GM19239 (cell line): ENCODE results near the gene C1QTNF5.

Source experiments
- DNase-seq: peaks from one replicate; pipeline ENCODE4 v3.0.0; 2011; ENCODE audit warnings: low spot score; ENCODE audit not compliant: insufficient read length
- FAIRE-seq: peaks from 2 replicates; lab custom pipeline; 2011; peaks lifted over from hg19 to GRCh38; lab: Jason Lieb, UNC

Gene C1QTNF5

DNA sequence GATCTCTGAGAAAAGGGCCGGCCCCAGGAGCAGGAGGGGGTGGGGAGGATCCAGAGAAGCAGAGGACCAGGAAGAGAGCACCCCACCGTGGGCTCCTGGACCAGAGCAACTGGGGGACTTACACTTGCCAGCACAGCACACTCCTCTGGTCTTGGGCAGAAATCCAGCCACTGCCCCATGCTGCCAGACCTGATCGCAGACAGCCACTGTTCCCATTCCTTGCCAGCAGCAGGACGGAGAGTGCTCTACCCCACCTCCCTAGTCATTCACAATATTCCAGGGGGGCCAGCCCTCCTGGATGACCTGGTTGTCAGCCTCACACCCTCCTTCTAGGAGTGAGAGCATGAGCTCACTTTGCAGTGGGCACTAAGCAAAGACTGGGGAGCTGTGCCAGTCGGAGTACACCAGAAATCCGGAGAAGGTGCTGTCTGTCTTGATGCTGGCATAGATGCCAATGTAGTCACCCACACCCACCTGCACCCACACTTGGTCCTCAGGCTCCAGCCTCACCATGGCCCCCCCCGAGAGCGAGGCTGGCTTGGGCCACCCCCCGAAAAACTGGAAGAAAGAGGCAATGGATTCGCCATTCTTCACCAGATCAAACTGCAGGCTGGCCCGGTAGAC lies 1.6 kb downstream of the C1QTNF5 start:
- DNase-seq (no peak), FAIRE-seq (no peak)

DNA sequence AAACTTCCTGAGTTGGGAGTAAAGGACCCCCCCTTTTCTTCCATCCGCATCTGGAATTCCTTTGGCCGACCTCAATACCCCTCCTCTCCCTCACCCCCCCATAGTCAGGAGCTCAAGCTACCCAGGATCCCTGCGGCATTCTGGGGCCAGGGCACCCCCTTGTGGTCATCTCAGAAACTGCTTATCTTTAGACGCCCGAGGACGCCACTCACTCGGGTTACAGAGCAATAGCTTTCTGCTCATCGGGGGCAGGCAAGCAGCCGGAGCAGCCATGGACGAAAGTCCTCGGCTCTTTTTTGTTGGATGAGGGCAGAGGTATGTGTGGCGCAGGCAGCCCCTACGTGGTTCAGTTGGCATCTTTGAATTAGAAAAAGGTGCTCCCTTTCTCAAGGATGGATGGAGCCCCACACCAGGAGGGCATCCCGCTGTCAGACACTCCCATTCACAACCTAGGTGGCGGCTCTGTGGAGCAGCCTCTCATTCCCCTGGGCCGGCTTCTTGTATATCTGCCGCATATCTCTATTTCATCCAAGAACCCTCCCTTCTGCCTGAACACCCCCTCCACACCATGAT lies 2.3 kb downstream of the C1QTNF5 start:
- peak; percentile 21 for FAIRE-seq

DNA sequence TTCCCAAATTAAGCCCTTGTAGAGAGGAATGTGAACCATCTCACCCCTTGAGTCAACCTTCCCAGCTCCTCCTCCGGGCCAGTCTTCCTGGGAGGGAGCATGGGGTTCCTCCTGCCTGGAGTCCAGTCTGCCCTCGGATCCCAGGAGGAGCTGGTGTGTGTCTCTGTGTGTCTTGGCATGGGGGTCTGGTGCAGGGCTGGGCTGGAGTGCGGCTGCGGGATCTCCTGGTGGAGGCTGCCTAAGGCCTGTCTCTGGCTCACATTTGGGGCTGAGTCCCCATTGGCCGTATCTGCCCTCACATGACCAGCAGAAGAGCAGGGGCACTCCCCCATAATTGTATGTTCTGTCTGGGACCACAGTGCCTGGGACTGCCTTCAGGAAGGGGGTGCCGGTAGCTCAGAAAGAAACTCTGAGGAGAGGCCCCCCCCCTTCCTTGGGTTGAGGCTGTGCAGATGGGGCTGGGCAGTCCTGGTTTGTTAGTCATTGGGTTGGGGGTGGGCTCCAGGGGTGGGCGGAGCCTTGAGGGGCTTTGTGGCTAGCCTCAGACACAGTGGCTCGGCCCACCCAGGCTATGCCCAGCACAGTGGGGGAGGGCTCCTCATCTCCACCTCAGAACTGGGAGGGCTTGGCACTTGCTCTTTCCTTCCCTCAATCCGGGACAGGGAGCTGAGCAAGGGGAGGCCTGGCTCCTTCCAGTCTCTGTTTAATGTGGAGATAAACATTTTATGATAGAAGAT lies 2.9 kb downstream of the C1QTNF5 start:
- DNase-seq: no peak
- FAIRE-seq: no peak

More for the DNA sequence above, 2.3 kb downstream of the C1QTNF5 start:
- peak; percentile 79 for DNase-seq

DNA sequence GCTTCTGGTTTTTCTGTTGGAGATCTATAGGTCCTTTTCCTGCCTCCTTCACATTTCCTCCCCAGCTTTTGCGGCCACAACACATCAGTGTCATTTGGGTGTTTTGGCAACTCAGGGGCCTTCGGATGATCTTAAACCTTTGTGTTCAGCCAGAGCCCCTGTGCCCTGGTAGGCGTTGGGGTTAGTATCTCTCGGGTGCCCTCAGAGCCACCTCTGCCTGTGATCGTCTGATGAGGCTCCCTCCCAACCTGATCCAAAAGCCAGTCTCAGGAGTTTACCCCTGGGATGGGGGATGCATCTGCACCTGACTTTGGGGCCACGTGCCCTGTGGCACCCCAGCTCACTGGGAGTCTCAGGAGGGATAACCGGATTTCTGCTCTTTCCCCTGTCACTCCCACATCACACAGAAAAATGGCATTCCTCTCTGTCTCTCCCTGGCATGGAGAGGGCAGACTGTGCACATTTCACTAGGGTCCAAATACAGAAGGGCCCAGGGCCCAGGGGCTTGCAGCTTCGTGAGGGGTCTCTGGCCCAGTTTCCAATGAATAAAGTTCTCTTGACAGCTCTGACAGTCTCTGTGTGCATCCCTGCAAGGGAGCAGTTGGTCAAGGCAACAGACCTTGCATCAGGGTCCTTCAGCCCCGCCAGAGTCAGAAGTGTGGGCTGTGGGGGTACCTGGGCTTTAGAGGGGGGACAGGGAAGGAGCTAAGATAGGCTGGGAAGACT lies 3.8 kb downstream of the C1QTNF5 start:
- DNase-seq (no peak), FAIRE-seq (no peak)

DNA sequence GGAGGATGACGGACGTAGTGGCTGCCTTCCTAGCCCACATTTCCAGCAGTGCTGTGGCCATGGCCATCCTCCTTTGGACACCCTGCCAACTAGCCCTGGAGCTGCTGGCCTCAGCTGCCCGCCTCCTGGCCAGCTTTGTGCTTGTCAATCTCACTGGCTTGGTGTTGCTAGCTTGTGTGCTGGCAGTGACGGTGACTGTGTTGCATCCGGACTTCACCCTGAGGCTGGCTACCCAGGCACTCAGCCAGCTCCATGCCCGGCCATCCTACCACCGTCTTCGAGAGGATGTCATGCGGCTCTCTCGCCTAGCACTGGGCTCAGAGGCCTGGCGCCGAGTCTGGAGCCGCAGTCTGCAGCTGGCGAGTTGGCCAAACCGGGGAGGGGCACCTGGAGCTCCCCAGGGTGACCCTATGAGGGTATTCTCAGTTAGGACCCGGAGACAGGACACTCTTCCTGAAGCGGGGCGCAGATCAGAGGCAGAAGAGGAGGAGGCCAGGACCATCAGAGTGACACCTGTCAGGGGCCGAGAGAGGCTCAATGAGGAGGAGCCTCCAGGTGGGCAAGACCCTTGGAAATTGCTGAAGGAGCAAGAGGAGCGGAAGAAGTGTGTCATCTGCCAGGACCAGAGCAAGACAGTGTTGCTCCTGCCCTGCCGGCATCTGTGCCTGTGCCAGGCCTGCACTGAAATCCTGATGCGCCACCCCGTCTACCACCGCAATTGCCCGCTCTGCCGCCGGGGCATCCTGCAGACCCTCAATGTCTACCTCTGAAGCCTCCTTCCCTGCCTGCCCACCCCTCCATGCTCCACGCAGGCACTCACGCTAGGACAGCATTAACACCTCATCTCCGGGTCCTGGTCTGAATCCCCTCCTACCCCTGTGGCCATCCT lies 4.8 kb downstream of the C1QTNF5 start:
- DNase-seq (no peak), FAIRE-seq (no peak)

DNA sequence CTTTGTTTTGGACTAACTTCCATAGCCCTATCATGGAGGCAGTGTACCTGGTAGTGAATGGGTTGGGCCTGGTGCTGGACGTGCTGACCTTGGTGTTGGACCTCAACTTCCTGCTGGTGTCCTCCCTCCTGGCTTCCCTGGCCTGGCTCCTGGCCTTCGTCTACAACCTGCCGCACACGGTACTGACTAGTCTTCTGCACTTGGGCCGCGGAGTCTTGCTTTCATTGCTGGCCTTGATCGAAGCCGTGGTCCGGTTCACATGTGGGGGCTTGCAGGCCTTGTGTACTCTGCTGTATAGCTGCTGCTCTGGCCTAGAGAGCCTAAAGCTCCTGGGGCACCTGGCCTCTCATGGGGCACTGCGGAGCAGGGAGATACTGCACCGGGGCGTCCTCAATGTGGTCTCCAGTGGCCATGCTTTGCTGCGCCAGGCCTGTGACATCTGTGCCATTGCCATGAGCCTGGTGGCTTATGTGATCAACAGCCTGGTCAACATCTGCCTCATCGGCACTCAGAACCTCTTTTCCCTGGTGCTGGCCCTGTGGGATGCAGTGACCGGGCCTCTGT lies 5.5 kb downstream of the C1QTNF5 start:
- DNase-seq: no peak

GRCh38 chr11:119334174-119334930 lies 6.3 kb downstream of the C1QTNF5 start, which contains the start of gene RNF26:
Gene RNF26, plus strand, starts transcription at chr11:119334527. Its CDS starts 596 bp downstream, at chr11:119335123.
- FAIRE-seq (peak; percentile 100), DNase-seq (peak; percentile 98)

More for the DNA sequence above, 5.5 kb downstream of the C1QTNF5 start:
- FAIRE-seq: no peak

- FAIRE-seq: no peak
- DNase-seq: no peak
These were observed 8.4 kb downstream of the C1QTNF5 start for GRCh38 chr11:119332111-119332765.

GRCh38 chr11:119330237-119330636 lies 10.4 kb downstream of the C1QTNF5 start:
- FAIRE-seq (no peak), DNase-seq (no peak)

DNA sequence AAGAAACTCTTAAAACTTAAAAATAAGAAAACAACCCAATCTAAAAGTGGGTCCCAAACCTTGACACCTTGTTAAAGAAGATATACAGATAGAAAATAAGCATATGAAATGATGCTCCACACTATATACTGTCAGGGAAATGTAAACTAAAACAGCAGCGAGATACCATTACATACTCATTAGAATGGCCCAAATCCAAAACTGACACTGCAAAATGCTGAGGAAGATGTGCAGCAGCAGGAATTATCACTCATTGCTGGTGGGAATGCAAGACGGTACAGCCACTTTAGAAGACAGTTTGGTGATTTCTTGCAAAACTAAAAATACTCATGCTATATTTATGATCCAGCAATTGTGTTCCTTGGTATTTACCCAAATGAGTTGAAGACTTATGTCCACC lies 11.4 kb downstream of the C1QTNF5 start:
- DNase-seq (no peak), FAIRE-seq (no peak)

DNA sequence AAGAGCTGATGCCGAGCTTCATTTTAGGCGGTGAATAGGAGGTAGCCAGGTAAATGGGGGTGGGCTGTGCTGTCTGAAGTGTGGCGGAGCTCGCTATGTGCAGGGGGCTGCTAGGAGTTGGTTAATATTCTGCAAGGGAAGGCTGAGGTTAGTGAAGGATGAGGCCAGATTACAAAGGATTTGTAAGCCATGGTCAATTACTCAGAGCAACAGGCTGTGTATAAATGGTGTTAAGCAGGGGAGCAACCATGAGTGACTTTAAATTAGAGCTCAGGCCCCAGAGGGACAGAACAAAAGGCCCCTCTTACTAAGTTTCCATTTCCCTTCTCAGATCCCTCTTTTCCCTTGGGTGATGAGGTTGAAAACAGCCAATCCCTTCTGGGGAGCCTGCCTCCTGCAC lies 16.5 kb downstream of the C1QTNF5 start:
- FAIRE-seq (no peak), DNase-seq (no peak)

DNA sequence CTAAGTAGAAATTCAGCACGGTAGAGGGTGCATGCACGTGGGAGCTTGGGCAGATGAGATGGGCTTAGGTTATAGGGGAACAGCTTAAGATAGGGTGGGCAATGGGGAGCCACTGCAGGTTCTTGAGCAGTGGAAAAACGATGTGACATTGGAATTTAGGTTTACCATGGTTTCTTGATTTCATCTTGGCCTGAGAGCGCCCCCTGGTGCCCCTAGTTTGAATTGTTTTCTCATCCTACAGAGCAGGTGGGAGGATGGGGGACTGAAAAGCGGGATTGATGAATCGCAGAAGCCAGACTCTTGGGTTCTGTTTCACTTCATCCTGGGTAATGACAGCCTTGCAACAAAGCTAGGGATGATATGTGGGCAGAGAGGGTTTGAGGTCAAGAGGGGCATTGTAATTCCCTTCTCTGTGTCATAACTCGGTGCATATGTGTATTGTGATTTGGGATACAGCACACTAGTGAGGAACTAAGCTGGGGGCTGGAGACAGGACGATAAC lies 17.1 kb downstream of the C1QTNF5 start:
- no peak for DNase-seq
- FAIRE-seq: peak; percentile 82

DNA sequence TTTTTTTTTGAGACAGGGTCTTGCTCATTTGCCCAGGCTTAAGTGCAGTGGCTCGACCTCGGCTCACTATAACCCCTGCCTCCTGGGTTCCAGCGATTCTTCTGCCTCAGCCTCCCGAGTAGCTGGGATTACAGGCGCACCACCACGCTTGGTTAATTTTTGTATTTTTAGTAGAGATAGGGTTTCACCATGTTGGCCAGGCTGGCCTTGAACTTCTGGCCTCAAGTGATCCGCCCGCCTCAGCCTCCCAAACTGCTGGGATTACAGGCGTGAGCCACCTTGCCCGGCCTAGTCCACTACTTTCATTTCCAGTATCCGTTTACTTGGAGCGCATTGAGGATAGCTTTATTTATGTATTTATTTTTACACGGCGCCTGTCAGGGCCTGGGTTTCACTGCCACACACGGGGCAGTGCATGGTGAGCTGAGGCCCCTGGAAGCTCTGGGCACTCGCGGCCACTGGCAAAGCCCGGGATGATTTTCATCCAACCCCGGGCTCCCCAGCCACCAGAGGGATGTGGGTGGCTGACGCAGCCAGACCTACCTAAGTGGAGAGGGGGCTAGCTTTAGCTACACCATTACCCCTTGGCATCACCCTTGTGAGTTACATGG lies 17.7 kb downstream of the C1QTNF5 start:
- DNase-seq (no peak), FAIRE-seq (no peak)

DNA sequence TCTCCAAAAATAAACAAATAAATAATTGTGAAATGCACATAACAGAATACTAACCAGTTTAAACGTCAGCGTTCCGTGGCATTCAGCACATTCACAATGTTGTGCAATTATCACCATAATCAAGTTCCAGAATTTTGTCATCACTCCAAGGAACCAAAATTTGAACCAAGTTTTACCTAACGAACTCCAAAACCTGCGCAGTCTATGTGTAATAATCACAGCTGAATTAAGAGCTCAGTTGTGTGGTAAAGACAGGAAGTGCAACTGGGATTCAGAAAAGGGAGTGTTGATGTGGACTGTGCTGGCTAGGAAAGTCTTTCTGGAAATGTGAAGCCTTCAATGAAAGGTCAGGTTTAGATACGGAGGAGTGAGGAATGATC lies 18.3 kb downstream of the C1QTNF5 start:
- DNase-seq: no peak
- no peak for FAIRE-seq

DNA sequence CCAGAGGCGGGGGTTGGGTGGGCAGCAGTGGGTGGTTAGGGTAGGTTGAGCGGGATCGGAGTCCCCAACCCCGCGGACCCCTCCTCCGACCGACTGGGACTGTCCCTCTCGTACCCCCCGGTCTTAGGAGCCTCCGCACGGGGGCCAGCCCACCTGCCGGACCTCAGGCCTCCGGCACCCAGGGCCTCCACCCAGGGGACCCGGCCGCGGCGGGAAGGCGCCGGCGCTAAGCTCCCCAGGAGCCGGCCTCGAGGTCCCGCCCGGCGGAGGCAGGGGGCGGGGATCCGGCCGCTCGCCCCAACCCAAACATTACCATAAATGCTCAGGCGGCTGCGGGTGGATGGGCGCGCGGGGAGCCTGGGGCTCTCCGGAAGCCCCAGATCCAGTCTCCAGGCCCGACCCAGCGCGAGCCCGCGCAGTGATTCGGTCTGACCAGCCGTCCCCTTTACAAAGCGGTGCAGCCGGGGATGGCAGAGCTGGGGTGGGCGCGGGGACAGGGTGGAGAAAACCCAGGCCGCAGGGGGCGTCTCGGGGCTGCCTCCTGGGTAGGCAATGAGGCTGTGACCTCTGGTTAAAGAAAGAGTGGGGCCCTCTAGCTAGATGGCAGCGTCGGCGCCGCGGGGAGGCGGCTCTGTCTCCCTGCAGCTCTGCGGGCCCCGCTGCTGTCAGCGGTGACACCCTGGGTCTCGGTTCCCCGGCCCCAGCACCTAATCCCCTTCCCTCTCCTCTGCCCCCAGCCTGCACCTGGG lies 19.7 kb downstream of the C1QTNF5 start:
- FAIRE-seq: no peak
- DNase-seq: peak; percentile 79

DNA sequence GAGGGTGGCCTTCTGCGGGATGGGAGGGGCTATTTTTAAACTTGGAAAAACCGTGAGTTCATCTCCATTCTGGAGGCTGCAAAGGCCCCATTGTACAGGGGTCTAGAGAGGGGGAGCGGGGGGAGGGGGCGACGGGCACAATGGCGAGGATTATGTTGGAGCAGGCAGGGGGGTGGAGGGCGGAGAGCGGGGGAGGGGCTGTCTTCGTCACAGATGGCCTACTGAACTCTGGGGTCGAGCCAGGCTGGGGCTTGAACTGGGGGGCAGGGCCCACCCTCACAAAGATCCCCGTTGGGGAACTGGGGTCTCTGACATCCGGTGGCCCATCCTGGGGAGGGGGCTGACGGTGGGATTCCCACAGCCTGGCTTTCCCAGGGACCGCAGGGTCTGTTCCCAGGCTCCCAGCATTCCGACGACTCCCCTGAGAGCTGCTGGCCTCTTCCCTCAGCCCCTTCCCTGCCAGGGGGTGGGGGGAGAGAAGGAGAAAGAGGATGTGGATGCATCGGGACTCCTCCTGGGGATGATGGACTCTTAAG lies 20.4 kb downstream of the C1QTNF5 start:
- no peak for DNase-seq
- FAIRE-seq: no peak
